ELF-1 (cell line): Measurements from ENCODE around the gene TCF7.
"Not testable (repeated sequence)": the region's sequence is repeated elsewhere in the genome, so short reads cannot be mapped to it uniquely, and the experiment has no call there.

Experiments
- DNase-seq: peaks from one replicate; pipeline ENCODE4 v3.0.0-alpha.2; 2016; ENCODE audit warnings: low read depth, low spot score

Gene TCF7

DNA sequence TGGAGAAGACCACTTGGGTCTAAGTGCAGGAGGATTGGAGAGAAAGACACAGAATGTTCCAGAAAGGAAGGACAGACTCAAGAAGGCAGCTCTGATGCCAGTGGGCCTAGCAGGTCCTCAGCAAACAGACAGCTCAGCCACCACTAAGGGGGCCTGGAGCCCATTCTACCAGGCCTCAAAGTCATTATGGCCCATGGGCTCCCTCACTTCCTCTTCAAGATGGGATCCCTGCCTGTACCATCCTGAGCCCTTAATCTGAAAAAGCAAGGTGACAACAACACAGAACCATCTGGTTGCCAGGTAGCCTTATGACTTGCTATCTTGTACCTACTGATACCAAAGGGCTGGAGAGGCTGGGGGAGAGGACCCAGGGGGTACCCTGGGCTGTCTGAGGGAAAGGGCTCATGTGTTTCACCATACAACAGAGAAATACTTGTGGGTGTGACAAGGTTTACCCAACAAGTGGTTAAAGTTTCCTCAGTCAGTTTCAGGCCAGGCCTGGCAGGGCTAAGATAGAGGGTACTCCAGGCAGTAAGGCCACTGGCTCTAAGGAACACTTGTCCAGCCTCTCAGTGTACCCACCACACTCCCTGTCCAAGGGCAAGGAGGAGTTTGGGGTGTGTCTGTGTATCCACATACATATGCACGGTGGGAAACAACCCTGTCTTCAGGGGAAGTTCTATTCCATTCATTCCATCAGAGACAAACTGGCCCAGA lies 30.7 kb downstream of the TCF7 start:
- no peak for DNase-seq

DNA sequence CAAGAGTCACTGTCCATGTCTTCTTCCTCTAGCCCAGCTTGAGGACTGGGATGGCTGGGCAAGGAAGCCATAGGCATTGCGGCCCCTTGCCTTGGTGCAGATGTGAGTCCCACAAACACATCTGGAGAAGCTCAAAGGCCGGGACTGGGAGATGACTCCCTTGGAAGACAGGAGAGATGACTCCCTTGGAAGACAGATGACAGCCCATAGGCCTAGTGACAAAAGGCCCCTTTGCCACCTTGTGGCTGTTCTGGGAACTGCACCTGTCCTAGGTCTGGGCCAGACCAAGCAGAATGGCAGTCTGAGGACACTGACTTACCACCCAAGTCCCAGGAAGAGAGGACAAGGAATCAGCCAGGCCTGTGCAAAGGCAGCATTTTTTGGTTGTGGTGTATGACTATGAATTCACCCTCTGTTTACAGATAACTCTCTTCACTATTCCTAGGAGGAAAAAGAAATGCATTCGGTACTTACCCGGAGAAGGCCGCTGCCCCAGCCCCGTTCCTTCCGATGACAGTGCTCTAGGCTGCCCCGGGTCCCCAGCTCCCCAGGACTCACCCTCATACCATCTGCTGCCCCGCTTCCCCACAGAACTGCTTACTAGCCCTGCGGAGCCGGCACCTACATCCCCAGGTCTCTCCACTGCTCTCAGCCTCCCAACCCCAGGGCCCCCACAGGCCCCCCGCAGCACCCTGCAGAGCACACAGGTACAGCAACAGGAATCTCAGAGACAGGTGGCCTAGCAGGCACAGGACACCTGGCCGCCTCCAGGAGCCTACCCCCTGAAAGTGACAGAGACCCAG lies 31.5 kb downstream of the TCF7 start:
- peak; percentile 91 for DNase-seq

DNA sequence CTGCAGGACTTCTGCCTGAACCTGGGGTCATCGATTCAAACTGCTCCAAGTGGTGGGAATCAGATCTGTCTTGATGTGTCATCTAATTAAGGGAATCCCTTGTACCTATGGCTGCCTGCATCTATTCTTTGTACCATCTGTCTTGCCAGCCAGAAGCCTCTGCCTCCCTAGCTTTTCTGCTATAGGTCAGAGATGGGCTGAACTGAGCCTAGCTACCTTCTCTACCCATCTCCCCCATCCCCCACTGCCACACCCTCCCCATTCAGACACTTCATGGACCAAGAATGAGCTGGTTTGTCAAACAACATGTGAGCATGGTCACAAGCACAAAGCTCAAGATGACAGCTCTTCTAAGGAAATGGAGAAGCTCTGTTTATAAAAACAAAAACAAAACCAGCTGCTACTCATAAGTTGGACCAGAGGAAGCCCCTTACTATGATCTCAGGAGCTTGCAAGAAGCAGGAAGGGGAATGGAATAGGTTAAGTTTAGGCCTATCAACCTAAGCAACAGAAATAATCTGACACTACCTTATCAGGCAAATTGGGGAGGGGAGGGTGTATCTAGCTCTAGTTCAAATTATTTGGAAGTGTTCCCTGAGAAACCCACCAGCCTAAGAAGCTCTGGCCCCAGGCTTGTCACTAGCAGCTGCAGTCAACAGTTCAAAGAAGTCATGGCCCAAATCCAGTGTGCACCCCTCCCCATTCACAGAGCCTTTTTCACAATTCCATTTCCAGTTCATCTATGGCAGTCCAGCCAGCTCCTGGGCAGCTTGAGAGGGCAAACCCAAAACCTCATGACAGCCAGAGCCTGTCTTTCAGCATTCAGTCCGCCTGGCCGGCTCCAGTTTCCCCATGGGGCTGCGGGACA lies 32.4 kb downstream of the TCF7 start:
- DNase-seq: no peak

DNA sequence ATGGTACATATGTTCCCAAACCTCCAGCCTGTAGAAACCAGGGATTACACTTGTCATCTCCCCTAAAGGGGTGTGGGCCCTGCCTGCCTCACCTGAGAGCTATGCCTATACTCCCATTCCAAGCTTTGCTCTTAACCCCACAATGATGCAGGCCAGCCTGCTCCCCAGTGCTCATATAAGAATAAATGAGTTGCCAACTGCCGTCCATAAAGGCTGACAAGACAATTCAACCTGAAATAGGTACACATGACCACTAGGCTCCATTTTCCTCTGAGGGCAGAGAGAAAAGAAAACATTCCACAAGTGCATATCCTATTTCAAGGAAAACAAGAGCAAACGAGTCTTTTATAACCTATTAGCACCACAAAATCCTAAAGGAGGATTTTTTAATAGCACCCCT lies 33.8 kb downstream of the TCF7 start:
- no peak for DNase-seq

DNA sequence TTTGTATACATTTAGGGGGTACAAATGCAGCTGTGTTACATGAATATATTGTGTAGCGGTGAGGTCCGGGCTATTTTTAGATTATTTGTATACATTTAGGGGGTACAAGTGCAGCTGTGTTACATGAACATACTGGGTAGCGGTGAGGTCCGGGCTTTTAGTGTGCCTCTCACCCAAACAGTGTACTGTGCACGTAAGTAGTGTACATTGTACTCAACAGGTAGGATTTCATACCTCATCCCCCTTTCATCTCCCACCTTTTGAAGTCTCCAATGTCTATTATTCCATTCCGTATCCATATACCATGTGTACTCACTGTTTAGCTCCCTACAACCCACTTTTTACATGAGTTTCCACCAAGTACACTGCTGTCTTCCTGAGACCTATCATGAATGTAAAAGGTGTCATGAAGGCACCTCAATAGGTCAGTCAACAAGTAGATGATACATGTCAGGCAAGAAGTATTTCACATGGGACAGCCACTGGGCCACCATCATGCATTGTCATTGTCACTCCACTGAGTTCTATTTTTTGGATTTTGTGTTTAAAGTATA lies 34.6 kb downstream of the TCF7 start:
- DNase-seq: no peak

DNA sequence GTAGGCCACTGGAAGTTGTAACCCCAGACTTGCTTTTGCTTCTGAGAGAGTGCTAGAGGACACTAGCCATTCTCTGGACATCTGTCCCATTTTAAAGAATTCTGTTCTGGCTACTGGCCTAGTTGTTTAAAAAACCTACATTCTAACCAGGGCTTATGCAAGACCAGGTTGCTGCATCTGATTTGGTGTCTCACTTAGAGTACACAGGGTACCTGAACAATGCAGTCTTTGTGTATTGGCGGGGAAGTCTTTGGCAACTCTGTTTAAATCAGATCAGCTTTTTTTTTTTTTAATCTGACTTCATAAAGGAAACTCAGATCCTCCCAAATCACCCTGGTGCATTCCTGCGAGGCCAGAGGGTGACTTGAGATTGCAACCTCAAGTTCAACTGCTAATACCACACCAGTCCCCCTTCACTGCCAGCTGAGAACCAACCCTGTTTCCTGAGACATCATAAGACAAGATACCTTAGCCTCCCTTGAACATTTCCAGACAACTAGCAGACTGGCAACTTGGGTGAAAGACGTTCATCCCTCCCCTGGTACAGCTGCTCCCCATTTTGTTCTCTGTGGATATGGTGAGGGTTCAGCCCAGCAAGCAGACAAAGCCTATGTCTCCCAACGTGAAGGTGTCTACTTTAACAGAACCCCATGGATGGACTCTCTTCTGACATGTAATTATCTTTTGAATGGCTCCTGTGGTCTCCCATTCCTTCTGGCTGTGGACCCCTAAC lies 35.3 kb downstream of the TCF7 start:
- DNase-seq: no peak

DNA sequence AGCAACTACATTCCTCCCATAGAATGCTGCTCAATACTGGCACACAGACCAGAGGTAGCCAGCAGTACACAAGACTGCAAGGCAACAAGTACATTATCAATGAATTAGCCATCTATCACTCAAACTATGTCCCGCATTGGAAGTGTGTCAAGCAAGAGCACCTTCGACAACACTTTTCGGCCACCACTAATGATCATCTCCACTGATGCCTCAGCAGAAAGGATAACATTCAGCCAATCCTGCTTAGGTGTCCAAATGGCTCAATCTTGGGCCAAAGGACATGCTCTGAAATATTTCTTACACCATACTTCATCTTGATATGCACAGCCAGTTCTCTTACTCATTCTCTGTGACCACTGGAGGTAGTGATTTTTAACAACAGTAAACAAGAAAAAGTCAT lies 37.2 kb downstream of the TCF7 start:
- DNase-seq: no peak

DNA sequence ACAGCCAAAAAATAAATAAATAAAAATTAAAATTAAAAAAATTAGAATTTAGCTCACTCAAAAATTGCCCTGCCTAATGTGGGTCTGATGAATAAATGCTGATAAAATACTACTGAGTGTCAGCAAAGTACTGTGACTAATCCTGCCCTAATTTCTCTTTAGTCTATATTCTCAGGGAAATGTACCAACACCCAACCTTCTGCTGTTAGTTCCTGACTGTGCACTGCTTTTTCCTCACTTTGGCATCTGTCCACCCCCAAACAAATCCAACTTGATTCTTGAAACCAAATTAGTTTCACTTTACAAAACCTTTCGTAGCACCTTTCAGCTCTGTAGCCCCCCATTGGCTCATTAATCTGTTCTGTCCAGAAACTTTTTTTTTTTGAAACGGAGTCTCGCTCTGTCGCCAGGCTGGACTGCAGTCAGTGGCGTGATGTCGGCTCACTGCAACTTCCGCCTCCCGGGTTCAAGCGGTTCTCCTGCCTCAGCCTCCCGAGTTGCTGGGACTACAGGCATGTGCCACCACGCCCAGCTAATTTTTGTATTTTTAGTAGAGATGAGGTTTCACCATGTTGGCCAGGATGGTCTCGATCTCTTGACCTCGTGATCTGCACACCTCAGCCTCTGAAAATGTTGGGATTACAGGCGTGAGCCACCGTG lies 37.8 kb downstream of the TCF7 start:
- DNase-seq: not testable (repeated sequence)

DNA sequence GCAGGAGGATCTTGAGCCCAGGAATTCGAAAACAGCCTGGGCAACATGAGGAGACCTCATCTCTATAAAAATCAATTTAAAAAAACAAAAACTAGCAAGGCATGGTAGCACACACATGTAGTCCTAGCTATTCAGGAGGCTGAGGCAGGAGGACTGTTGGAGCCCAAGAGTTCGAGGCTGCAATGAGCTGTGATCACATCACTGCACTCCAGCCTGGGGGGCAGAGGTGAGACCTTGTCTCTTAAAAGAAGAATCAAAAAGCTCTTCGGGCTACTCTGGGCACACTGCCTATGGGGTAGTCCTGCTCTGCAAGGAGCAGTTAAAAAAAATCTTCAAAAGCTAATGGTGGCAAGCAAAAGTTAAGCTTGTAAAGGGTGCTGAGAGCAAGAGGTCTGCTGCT lies 38.8 kb downstream of the TCF7 start:
- no peak for DNase-seq

DNA sequence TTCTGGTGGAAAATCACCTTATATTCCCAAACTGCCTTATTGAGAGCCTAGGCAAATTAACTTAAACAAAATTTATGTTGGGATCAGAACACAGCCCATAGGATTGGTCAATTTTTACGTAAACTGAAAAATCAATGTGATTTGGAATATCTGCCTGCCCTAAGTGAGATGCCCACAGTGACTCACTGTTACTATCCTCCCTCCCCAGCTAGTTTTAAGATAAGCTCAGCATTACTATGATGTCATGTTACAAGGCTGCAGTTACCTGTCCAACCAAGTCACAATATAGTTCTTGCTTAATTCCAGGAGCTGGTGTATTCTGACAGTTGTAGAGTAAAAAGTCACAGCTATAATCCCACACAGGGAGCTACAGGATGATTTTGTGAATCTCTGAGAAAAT lies 39.2 kb downstream of the TCF7 start:
- DNase-seq: no peak

DNA sequence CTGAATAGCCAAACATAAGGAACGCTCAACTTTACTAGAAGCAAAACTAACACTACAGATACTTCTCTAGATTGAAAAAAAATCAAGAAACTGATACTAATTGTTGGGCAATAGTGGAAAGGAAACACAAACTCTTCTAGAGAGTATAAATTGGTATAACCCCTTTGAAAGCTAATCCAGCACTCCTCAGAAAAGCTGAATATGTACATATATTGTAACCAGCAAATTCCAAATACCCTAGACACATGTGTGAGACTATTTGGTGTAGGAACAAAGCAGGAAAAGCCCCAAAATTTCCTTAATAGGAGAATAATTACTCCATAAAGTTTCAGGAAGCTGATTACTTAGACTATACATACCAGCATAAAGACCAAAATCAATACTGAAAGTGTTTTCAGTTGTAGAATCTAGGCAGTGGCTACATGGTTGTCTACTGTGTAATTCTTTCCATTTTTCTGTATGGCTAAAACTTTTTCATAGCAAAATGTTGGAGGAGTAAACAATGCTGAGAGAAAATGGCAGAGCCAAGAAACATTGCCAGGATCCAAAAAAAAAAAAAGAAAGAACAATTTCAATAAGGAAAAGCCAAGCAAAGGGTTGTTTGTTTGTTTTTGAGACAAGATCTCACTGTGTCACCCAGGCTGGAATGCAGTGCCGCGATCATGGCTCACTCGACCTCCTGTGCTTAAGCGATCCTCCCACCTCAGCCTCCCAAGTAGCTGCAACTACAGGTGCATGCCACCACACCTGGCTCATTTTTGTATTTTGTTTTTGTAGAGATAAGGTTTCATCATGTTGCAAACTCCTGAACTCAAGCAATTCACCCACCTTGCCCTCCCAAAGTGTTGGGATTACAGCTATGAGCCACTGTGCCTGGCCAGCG lies 47.3 kb downstream of the TCF7 start:
- no peak for DNase-seq

DNA sequence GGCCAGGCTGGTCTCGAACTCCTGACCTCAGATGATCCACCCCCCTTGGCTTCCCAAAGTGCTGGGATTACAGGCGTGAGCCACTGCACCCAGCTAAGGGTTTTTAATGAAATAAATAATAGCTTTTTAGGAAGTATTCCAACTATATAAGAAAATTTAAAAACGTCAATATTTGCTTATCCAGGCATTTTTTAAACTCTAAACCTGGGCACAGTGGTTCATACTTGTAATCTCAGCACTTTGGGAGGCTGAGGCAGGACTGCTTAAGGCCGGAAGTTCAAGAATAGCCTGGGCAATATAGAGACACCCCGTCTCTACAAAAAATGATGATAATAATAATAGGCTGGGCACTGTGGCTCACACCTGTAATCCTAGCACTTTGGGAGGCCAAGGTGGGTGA lies 48.1 kb downstream of the TCF7 start:
- no peak for DNase-seq

DNA sequence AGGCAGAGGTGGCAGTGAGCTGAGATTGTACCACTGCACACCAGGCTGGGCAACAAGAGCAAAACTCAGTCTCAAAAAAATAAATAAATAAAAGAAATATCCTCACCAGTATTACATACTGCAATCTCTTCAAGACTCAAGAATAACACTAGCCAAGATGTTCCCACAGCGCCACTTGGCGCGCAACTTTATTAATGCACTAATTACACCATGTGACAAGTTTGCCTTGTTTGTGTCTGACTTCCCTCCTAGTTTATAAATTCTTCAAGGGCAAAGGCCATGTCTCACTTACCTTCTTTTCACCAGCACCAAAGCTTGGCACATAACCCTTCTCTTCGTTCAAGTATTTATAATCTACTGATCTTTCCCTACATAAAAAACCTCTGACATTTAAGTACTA lies 57.5 kb downstream of the TCF7 start:
- DNase-seq: no peak

DNA sequence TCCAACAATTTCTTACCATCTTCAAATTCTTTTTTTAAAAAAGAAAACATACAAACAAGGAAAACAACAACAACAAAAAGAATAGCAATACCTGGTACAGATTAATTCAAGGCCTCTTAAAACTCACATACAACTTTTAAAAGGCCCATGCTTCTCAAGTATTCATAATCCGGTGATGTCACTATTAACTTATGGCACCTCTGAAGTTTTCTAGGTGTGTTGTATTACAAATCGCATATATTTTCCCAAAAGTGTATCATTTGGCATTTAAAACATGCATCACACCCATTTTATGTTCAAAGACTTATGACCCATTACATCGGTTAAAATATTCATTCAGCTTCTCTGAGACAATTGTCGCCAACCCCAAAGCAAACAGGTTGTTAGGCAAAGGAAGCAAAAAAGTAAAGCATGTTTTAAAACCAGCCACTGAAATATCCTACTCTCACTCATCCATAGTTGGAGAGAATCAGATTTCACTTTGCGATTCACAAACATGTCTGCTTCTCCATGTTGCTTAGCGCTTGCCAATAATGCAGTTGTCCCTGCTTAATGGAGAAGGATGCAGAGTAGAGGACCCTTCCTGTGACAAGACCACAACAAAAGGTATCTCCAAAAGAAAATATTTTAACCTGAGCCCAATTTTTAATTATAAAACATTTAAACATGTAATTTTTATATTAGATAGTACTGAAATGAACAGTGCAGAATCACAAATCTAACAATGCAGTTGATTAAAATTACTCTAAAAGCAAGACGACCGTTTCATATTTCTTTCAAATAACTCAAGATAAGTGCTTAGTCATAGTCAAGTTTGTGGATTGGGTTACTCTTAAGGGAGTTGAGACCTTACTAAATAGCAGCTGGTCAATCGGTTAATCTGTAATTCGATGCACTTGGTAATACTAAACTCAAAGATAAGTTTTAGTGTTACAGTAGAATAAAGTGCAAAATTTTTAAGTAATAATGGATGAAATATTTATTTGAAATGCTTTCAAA lies 60.7 kb downstream of the TCF7 start:
- no peak for DNase-seq

DNA sequence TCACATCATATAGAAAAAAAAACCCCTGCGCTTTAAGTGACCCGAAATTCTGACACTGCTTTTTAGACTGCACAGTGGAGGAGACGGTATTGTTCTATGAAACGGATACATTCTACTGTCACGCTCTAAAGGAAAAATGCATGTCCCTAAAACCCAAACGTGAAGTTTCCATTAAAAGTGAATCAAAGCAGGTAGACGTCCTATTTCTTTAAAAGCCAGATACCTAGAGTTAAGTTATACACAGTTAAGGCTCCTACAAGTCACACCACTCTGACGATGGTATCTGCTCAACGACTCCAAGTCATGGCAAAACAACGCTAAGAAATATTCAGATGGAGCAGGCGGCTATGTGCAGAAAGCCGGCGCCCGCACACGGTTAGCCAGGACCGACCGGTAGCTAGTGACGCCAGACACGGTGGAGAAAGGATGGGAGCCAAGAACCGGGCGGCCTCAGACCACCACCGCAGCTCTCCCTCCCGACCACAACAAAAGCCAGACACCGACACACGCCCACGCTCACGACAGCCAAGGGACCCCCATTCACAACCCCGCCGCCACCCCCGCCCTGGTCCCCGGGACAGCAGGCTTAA lies 61.5 kb downstream of the TCF7 start:
- DNase-seq: no peak

DNA sequence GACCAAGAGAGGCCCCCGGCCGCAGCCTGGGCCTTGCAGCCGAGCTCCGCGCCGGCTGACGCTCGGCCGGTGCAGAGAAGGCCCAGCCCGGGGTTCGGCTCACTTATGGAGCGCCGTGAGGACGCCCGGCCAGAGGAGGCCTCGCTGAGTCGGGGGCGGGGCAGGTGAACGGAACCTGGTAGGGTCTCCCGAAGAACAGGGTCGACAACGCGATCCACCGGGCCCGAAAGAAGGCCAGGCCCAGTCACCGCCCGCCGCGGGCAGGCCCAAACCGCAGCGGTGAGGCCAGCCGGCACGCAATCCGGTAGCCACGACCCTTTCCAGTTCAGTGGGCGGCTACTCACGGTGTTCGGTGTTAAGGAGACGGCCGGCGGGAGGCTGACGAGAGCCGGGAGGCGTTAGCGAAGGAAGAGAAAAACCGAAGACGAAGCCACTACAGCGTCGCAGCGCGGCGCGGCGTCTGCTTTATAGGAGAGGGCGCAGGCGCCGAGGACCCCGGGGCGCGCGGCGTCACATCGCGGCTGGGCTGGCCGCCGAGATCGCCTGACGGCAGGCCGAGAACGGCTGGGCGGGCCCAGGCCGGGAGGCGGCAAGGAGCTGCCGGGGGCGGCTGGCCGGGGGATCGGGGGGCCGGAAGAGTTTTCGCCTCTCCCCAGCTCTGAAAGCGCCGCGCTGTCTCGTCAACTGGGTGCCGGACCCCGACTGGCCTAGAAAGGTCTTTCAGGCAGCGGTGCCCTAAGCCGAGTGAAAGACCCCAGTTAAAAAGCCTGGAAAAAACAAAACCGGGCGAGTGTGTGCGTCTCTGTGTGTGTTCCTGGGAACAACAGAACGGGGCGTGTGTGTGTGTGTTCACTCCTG lies 62.3 kb downstream of the TCF7 start, which contains the start of gene SKP1:
SKP1 (minus strand) TSS at position 440 of the 858 bp plus-strand sequence. CDS start 2,928 bp downstream, outside the sequence.
- DNase-seq: peak; percentile 90
